Right atrium auricular region (tissue), 2 donors: ENCODE data around the gene FRY. TPM values are rescaled to one million over a fixed set of nuclear protein-coding genes. Genes with fewer than 3 reads are reported as not detected.

Source experiments
- DNase-seq: peaks from one replicate; pipeline ENCODE4 v3.0.0-alpha.2; 2019; ENCODE audit warnings: low spot score
- H3K27ac ChIP-seq, 2 donors: fragments of 200-600 bp; sonication (generic); 1 replicate in 1 of 2; 2 replicates in 1 of 2; pipeline ENCODE4 v1.5.1; 2016 to 2019
- H3K27me3 ChIP-seq, 2 donors: fragments of 200-600 bp; sonication (generic); one replicate each; pipeline versions ENCODE4 v1.5.1 to v1.6.0; 2017 to 2019
- H3K36me3 ChIP-seq: fragments of 200-600 bp; sonication (generic); one replicate; pipeline ENCODE4 v1.5.1; 2016
- H3K4me1 ChIP-seq, 2 donors: fragments of 200-600 bp; sonication (generic); one replicate each; pipeline versions ENCODE4 v1.5.1 to v1.6.0; 2017 to 2019
- H3K4me3 ChIP-seq, 2 donors: fragments of 200-600 bp; sonication (generic); 1 replicate in 1 of 2; 2 replicates in 1 of 2; pipeline ENCODE4 v1.5.1; 2017 to 2019; ENCODE audit warnings: mild to moderate bottlenecking in 1 of 2, moderate library complexity in 1 of 2
- H3K9me3 ChIP-seq, 2 donors: fragments of 200-600 bp; sonication (generic); one replicate each; pipeline ENCODE4 v1.5.1; 2019
- total RNA-seq, 2 donors: library from RNA; depleted of rRNA; stranded (reverse); fragments of >200 nt; gene quantifications; one replicate each; pipeline ENCODE4 v1.1.0, GENCODE V29; 2016
- TF ChIP-seq, protein P1 (sequence below), 2 donors: fragments of 200-600 bp; sonication (generic); IDR thresholded peaks; one replicate each; pipeline ENCODE4 v1.5.1; 2019; ENCODE audit warnings: antibody characterized with exemption in 2 of 2

The FRY gene
- total RNA-seq, 2 donors from 2014 or later: 94.8 to 183 TPM

DNA sequence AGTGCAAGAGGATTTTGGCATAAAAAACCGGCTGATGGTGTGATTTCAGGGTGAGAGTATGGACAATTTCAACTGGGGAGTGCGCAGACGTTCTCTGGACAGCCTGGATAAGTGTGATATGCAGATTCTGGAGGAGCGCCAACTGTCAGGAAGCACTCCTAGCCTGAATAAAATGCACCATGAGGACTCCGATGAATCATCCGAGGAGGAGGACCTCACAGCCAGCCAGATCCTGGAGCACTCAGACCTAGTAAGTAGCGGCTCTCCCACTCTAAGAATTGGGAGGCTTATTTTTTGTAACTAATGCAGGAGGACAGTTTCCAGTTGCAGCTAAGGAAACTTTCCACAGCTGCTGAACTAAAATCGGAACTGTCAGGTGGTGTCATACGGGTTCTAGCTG lies 230.0 kb downstream of the FRY start:
- TF ChIP-seq, protein P1, sequence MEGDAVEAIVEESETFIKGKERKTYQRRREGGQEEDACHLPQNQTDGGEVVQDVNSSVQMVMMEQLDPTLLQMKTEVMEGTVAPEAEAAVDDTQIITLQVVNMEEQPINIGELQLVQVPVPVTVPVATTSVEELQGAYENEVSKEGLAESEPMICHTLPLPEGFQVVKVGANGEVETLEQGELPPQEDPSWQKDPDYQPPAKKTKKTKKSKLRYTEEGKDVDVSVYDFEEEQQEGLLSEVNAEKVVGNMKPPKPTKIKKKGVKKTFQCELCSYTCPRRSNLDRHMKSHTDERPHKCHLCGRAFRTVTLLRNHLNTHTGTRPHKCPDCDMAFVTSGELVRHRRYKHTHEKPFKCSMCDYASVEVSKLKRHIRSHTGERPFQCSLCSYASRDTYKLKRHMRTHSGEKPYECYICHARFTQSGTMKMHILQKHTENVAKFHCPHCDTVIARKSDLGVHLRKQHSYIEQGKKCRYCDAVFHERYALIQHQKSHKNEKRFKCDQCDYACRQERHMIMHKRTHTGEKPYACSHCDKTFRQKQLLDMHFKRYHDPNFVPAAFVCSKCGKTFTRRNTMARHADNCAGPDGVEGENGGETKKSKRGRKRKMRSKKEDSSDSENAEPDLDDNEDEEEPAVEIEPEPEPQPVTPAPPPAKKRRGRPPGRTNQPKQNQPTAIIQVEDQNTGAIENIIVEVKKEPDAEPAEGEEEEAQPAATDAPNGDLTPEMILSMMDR (IDR thresholded peaks at IDR 0.05): no peak
- Histone ChIP-seq H3K9me3 (no peaks in the 10 kb centered on the region), H3K27me3 (no peaks in the 10 kb centered on the region), H3K4me3 (no peak overlapping the region), H3K4me1 (peaks cover 0 to 68% of the 10 kb centered on the region in 2 donors), H3K27ac (peak overlapping the region; percentile 72 to 86), H3K36me3 (peaks cover 11% of the 10 kb centered on the region)
- DNase-seq: peak; percentile 90

DNA sequence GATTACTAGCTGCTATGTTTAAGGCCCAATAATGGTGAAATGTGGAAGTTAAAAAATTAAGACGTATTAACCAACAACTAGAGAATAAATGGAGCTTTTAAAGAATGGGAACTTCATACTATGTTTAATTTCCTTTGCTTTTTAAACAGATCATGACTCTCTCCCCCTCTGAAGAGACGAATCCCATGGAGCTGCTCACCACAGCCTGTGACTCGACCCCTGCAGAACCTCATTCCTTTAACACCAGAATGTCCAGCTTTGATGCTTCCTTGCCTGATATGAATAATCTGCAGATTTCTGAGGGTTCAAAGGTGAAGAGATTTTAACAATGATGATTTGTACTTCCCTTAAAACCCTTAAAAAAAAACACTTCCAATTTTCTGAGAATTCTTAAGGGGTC lies 230.6 kb downstream of the FRY start:
- H3K4me3 ChIP-seq: no peak overlapping the region
- DNase-seq: no peak

DNA sequence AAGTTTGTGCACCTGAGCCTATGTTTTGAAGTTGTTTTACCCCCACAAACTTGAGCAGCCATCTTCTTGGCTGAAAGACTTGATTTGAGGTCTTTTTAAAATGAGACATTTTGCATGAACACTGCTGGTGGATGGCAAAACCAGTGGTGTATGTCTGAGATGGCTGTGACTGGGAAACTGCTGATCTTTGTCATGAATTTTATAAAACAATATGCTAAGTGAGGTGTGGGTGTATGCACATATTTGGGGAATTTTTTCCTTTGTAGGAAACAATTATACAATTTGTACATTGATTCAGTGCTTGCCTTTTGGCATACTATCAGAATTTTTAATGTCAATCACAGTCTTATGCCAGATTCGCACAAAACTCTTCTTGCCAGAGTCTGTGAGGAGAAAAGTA lies 231.0 kb downstream of the FRY start:
- no peak for DNase-seq
- Histone ChIP-seq H3K27ac (peak overlapping the region in 1 of 2 donors; percentile 86), H3K27me3 (no peaks in the 10 kb centered on the region), H3K4me1 (peaks cover 0 to 74% of the 10 kb centered on the region in 2 donors), H3K4me3 (no peak overlapping the region), H3K9me3 (no peaks in the 10 kb centered on the region), H3K36me3 (peaks cover 19% of the 10 kb centered on the region)
- TF ChIP-seq, protein P1 (IDR thresholded peaks at IDR 0.05): no peak

More for the DNA sequence above, 230.6 kb downstream of the FRY start:
- H3K36me3 ChIP-seq: peaks cover 15% of the 10 kb centered on the region
- no peaks in the 10 kb centered on the region for H3K9me3 ChIP-seq
- H3K27ac ChIP-seq: peak overlapping the region; percentile 72 to 86
- TF ChIP-seq, protein P1 (IDR thresholded peaks at IDR 0.05): no peak
- peaks cover 0 to 74% of the 10 kb centered on the region in 2 donors for H3K4me1 ChIP-seq
- H3K27me3 ChIP-seq: no peaks in the 10 kb centered on the region

DNA sequence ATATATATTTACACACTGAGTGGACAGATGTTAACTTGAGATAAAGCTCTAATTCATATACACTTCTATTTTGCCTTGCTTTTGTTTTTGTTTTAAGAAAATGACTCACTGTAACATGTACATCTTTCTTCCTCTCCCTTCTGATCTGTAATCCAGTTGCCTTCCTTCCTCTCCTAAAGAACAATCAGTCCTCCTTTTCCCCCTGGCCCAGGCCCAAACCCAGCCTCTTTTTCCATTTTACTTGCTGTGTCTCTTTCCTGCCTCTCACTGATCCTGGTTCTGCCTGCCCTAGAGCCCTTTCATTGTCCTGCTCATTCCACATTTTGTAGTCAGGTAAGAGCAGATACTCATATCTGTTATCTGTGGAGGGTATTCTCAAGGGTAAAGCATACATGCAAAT lies 232.8 kb downstream of the FRY start:
- peak; percentile 75 for DNase-seq
- peaks cover 22% of the 10 kb centered on the region for H3K36me3 ChIP-seq
- no peaks in the 10 kb centered on the region for H3K9me3 ChIP-seq
- peak overlapping the region; percentile 72 to 73 for H3K27ac ChIP-seq
- no peaks in the 10 kb centered on the region for H3K27me3 ChIP-seq
- no peak overlapping the region for H3K4me3 ChIP-seq
- TF ChIP-seq, protein P1 (IDR thresholded peaks at IDR 0.05): no peak
- peaks cover 0 to 65% of the 10 kb centered on the region in 2 donors for H3K4me1 ChIP-seq

DNA sequence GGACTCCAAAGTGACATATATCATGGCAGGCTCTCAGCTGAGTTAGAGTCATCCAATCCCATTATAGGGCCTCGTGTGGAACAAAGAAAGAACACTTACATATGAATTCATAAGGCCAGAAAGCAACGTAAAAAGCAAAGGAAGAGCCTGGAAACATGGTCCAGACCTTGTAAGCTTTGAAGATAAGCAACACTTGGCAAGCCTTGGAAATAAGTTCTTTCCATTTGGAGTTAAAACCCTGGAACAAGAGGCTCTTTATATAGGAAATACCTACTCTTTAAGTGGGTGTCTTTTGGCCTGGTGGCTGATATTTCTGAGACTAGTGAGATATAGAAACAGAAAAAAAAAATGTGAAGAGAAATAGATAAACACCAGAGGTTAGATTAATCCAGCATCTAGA lies 234.2 kb downstream of the FRY start:
- Histone ChIP-seq H3K27me3 (no peaks in the 10 kb centered on the region), H3K4me3 (no peak overlapping the region), H3K9me3 (no peaks in the 10 kb centered on the region), H3K36me3 (peaks cover 28% of the 10 kb centered on the region), H3K27ac (peak overlapping the region; percentile 72 to 73), H3K4me1 (peaks cover 0 to 51% of the 10 kb centered on the region in 2 donors)
- no peak for DNase-seq
- TF ChIP-seq, protein P1 (IDR thresholded peaks at IDR 0.05): no peak

DNA sequence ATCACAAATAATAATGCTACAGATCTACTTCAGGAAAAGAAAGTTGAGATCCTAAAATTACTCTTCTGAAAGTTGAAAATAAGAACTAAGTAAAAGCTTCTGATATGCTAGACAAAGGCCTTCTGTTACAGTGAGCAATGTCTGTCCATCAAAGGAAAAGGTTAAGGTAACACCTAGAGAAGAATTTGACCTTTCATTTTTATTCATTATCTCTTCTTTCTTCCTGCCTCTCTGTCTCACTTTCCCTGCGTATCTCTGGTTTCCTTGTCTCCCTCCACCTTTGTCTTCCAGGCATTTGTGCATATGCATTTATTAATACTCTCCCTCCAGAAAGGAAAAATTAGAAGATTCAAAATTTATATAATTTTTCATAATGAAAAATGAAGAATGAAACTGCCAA lies 234.6 kb downstream of the FRY start:
- no peaks in the 10 kb centered on the region for H3K9me3 ChIP-seq
- H3K4me1 ChIP-seq: peaks cover 0 to 47% of the 10 kb centered on the region in 2 donors
- TF ChIP-seq, protein P1 (IDR thresholded peaks at IDR 0.05): no peak
- H3K36me3 ChIP-seq: peaks cover 32% of the 10 kb centered on the region
- DNase-seq: no peak
- H3K27me3 ChIP-seq: no peaks in the 10 kb centered on the region
- no peak overlapping the region for H3K4me3 ChIP-seq
- H3K27ac ChIP-seq: peak overlapping the region in 1 of 2 donors; percentile 72
